SK-N-SH (cell line): ENCODE results near the gene TMEM145.

Experiments
- CHD2 ChIP-seq: fragments of 150-350 bp; IDR thresholded peaks from 2 replicates; pipeline ENCODE4 v1.6.1; 2018; ENCODE audit warnings: low read length; ENCODE audit not compliant: partially characterized antibody
- ELF1 ChIP-seq: IDR thresholded peaks from 2 replicates; pipeline ENCODE4 v1.4.0; 2012
- EP300 ChIP-seq, 2 experiments: IDR thresholded peaks; 2 replicates each; pipeline versions ENCODE4 v1.4.0 to v1.6.1; 2012; ENCODE audit warnings: borderline replicate concordance in 1 of 2, low read depth in 1 of 2, low read length in 1 of 2
- FOXJ3 ChIP-seq: sonication (generic); formaldehyde crosslinking; IDR thresholded peaks from 2 replicates; pipeline ENCODE4 v1.5.1; 2020; ENCODE audit warnings: mild to moderate bottlenecking, missing genetic modification reagents
- MXI1 ChIP-seq: IDR thresholded peaks from 2 replicates; pipeline ENCODE4 v1.6.1; 2012; ENCODE audit warnings: mild to moderate bottlenecking, low read depth, low read length, improper control_type of control experiment
- NFIC ChIP-seq: IDR thresholded peaks from 2 replicates; pipeline ENCODE4 v1.4.0; 2012; ENCODE audit warnings: borderline replicate concordance
- POLR2AphosphoS5 ChIP-seq: IDR thresholded peaks from 2 replicates; pipeline ENCODE4 v1.6.1; 2012; ENCODE audit warnings: low read depth, low read length
- RAD21 ChIP-seq: IDR thresholded peaks from 2 replicates; pipeline ENCODE4 v1.6.1; 2012; ENCODE audit warnings: mild to moderate bottlenecking, low read length
- RXRA ChIP-seq: IDR thresholded peaks from 2 replicates; pipeline ENCODE4 v1.4.0; 2012; ENCODE audit warnings: low read depth, mild to moderate bottlenecking, borderline replicate concordance
- SIN3A ChIP-seq: IDR thresholded peaks from 2 replicates; pipeline ENCODE4 v1.6.1; 2012; ENCODE audit warnings: low read depth, mild to moderate bottlenecking, low read length, moderate library complexity, borderline replicate concordance
- USF1 ChIP-seq: IDR thresholded peaks from 2 replicates; pipeline ENCODE4 v1.4.0; 2012; ENCODE audit warnings: low read depth, borderline replicate concordance
- USF2 ChIP-seq: fragments of 150-350 bp; IDR thresholded peaks from 2 replicates; pipeline ENCODE4 v1.6.1; 2017; ENCODE audit warnings: antibody characterized with exemption, low read length, low read depth, borderline replicate concordance
- TF ChIP-seq, protein P1 (sequence below): fragments of 200-600 bp; sonication (generic); IDR thresholded peaks from 2 replicates; pipeline ENCODE4 v1.6.1; 2017; ENCODE audit warnings: antibody characterized with exemption, mild to moderate bottlenecking, moderate library complexity
- TF ChIP-seq, protein P2 (sequence below): IDR thresholded peaks from 2 replicates; pipeline ENCODE4; 2012

- no peak for TF ChIP-seq MXI1
- TF ChIP-seq, protein P1, sequence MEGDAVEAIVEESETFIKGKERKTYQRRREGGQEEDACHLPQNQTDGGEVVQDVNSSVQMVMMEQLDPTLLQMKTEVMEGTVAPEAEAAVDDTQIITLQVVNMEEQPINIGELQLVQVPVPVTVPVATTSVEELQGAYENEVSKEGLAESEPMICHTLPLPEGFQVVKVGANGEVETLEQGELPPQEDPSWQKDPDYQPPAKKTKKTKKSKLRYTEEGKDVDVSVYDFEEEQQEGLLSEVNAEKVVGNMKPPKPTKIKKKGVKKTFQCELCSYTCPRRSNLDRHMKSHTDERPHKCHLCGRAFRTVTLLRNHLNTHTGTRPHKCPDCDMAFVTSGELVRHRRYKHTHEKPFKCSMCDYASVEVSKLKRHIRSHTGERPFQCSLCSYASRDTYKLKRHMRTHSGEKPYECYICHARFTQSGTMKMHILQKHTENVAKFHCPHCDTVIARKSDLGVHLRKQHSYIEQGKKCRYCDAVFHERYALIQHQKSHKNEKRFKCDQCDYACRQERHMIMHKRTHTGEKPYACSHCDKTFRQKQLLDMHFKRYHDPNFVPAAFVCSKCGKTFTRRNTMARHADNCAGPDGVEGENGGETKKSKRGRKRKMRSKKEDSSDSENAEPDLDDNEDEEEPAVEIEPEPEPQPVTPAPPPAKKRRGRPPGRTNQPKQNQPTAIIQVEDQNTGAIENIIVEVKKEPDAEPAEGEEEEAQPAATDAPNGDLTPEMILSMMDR = no peak
- TF ChIP-seq USF1 = no peak
- no peak for TF ChIP-seq EP300 (IDR thresholded peaks at IDR 0.05; ENCODE audit: borderline replicate concordance in 1 of 2, low read depth in 1 of 2, low read length in 1 of 2)
- no peak for TF ChIP-seq NFIC
- TF ChIP-seq ELF1 = no peak
- no peak for TF ChIP-seq FOXJ3 (CRISPR knock-in tag)
- TF ChIP-seq RXRA = no peak
- TF ChIP-seq, protein P2, sequence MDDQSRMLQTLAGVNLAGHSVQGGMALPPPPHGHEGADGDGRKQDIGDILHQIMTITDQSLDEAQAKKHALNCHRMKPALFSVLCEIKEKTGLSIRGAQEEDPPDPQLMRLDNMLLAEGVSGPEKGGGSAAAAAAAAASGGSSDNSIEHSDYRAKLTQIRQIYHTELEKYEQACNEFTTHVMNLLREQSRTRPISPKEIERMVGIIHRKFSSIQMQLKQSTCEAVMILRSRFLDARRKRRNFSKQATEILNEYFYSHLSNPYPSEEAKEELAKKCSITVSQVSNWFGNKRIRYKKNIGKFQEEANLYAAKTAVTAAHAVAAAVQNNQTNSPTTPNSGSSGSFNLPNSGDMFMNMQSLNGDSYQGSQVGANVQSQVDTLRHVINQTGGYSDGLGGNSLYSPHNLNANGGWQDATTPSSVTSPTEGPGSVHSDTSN = no peak
- TF ChIP-seq CHD2 = no peak
- TF ChIP-seq USF2 = no peak
- no peak for TF ChIP-seq RAD21
- TF ChIP-seq SIN3A = no peak
- TF ChIP-seq POLR2AphosphoS5 = no peak
These were observed 17.2 kb downstream of the TMEM145 start for GRCh38 chr19:42330241-42330711.
